Caco-2 (cell line): ENCODE measurements around the gene PRICKLE4. TPM values are rescaled to one million over a fixed set of nuclear protein-coding genes. Genes with fewer than 3 reads are reported as not detected.

ENCODE experiments used
- BruUV-seq: library from RNA; stranded (reverse); fragments of 400-500 nt; replicated peaks from 2 replicates; lab custom pipeline; 2021; lab: Mats Ljungman, UMichigan
- CTCF ChIA-PET: fragments of 300-600 bp; sonication (Branson Sonifier 250); formaldehyde crosslinking; loops from one replicate; lab custom pipeline; 2022; ENCODE audit warnings: antibody characterized with exemption; lab: Charles Lee
- POLR2A ChIA-PET: fragments of 300-600 bp; sonication (Branson Sonifier 250); formaldehyde crosslinking; loops from one replicate; lab custom pipeline; 2022; ENCODE audit warnings: antibody characterized with exemption; lab: Charles Lee
- DNase-seq, 2 experiments: peaks; one replicate each; pipeline versions ENCODE4 v3.0.0 to v3.0.0-alpha.2; 2020 to 2022
- H3K27me3 ChIP-seq: replicated peaks from 2 replicates; pipeline ENCODE4 v1.6.0; 2011; ENCODE audit warnings: low read length; ENCODE audit not compliant: control insufficient read depth, insufficient read depth
- H3K36me3 ChIP-seq: 2 replicates; pipeline ENCODE4 v1.5.1; 2011; ENCODE audit warnings: low read length; ENCODE audit not compliant: control insufficient read depth, insufficient read depth
- H3K4me1 ChIP-seq: fragments of 250-450 bp; sonication (Bioruptor Pico); 2 replicates; pipeline ENCODE4 v1.5.1; 2020; ENCODE audit warnings: mild to moderate bottlenecking
- H3K4me3 ChIP-seq: 2 replicates; pipeline ENCODE4 v1.5.1; 2011; ENCODE audit warnings: low read depth, mild to moderate bottlenecking, control low read depth, low read length
- H3K9me3 ChIP-seq: fragments of 250-450 bp; sonication (Bioruptor Pico); 2 replicates; pipeline ENCODE4 v1.5.1; 2020; ENCODE audit warnings: mild to moderate bottlenecking, moderate library complexity
- H3K27ac Mint-ChIP-seq: one replicate; pipeline ENCODE4 v1.8.0; 2022; ENCODE audit warnings: mixed read lengths; ENCODE audit not compliant: unreplicated experiment
- H3K27me3 Mint-ChIP-seq: one replicate; pipeline ENCODE4 v1.8.0; 2022; ENCODE audit warnings: mixed read lengths; ENCODE audit not compliant: insufficient read depth, unreplicated experiment
- H3K36me3 Mint-ChIP-seq: one replicate; pipeline ENCODE4 v1.8.0; 2022; ENCODE audit warnings: mild to moderate bottlenecking, mixed read lengths; ENCODE audit not compliant: insufficient read depth, unreplicated experiment
- H3K4me1 Mint-ChIP-seq: one replicate; pipeline ENCODE4 v1.8.0; 2022; ENCODE audit warnings: low read depth, mixed read lengths; ENCODE audit not compliant: unreplicated experiment
- H3K4me3 Mint-ChIP-seq: one replicate; pipeline ENCODE4 v1.8.0; 2022; ENCODE audit warnings: mild to moderate bottlenecking, moderate library complexity, mixed read lengths; ENCODE audit not compliant: unreplicated experiment
- H3K9me3 Mint-ChIP-seq: one replicate; pipeline ENCODE4 v1.8.0; 2022; ENCODE audit warnings: mixed read lengths; ENCODE audit not compliant: unreplicated experiment
- CTCF ChIP-seq, 2 experiments: fragments of 200-600 bp in 1 of 2; IDR thresholded peaks; 1 replicate in 1 of 2; 2 replicates in 1 of 2; pipeline versions ENCODE4 v1.5.1 to v1.8.0; 2011 to 2022; ENCODE audit warnings: antibody characterized with exemption in 1 of 2, control low read depth in 1 of 2, inconsistent platforms in 1 of 2, low read depth in 1 of 2, low read length in 1 of 2, mild to moderate bottlenecking in 1 of 2, moderate library complexity in 1 of 2; ENCODE audit not compliant: insufficient read depth in 1 of 2, severe bottlenecking in 1 of 2, unreplicated experiment in 1 of 2
- intact Hi-C: fragments of 100-400 bp; cut with micrococcal nuclease; formaldehyde crosslinking; loops from one replicate; pipeline ENCODE4 v1.10.0; 2022; ENCODE audit not compliant: unreplicated experiment
- total RNA-seq: library from RNA; stranded (reverse); gene quantifications from 2 replicates; pipeline ENCODE4 v1.2.3, GENCODE V29; 2022

PRICKLE4 gene
- total RNA-seq, 1 experiment from 2014 or later, result 2.8 TPM

- TF ChIP-seq CTCF (IDR thresholded peaks at IDR 0.05; ENCODE audit: insufficient read depth in 1 of 2, low read depth in 1 of 2, low read length in 1 of 2, severe bottlenecking in 1 of 2, unreplicated experiment in 1 of 2), result no peak
- no peaks in the 10 kb centered on the region for H3K27me3 ChIP-seq
- Mint-ChIP-seq H3K27ac (no peak overlapping the region), H3K4me1 (no peaks in the 10 kb centered on the region), H3K9me3 (no peaks in the 10 kb centered on the region), H3K27me3 (no peaks in the 10 kb centered on the region), H3K4me3 (no peak overlapping the region), H3K36me3 (peaks cover 9% of the 10 kb centered on the region)
- intact Hi-C loops, result no loop called here
- no peak overlapping the region for H3K4me3 ChIP-seq
- POLR2A ChIA-PET, result no interaction called here
- no peak for DNase-seq
- no peaks in the 10 kb centered on the region for H3K36me3 ChIP-seq
- no peaks in the 10 kb centered on the region for H3K9me3 ChIP-seq
- BruUV-seq, result no TSS peak
- CTCF ChIA-PET, result no interaction called here
- no peaks in the 10 kb centered on the region for H3K4me1 ChIP-seq
These were observed 32.9 kb downstream of the PRICKLE4 start for GRCh38 chr6:41813469-41813868.

- Mint-ChIP-seq H3K9me3 (no peaks in the 10 kb centered on the region), H3K36me3 (peaks cover 9% of the 10 kb centered on the region), H3K4me3 (no peak overlapping the region), H3K27me3 (no peaks in the 10 kb centered on the region), H3K27ac (no peak overlapping the region), H3K4me1 (no peaks in the 10 kb centered on the region)
- no peaks in the 10 kb centered on the region for H3K9me3 ChIP-seq
- H3K4me1 ChIP-seq, result no peaks in the 10 kb centered on the region
- BruUV-seq, result no TSS peak
- H3K4me3 ChIP-seq, result no peak overlapping the region
- no peak for TF ChIP-seq CTCF (IDR thresholded peaks at IDR 0.05; ENCODE audit: insufficient read depth in 1 of 2, low read depth in 1 of 2, low read length in 1 of 2, severe bottlenecking in 1 of 2, unreplicated experiment in 1 of 2)
- DNase-seq, result no peak
- ChIA-PET CTCF (no interaction called here), POLR2A (no interaction called here)
- intact Hi-C loops, result no loop called here
- H3K27me3 ChIP-seq, result no peaks in the 10 kb centered on the region
- no peaks in the 10 kb centered on the region for H3K36me3 ChIP-seq
These were observed 33.4 kb downstream of the PRICKLE4 start for GRCh38 chr6:41813956-41814355.

GRCh38 chr6:41814629-41815028 is 34.0 kb downstream of the PRICKLE4 start:
- CTCF ChIA-PET, result no interaction called here
- H3K4me3 Mint-ChIP-seq, result no peak overlapping the region
- DNase-seq, result no peak
- H3K9me3 Mint-ChIP-seq, result no peaks in the 10 kb centered on the region
- no peak for TF ChIP-seq CTCF (IDR thresholded peaks at IDR 0.05; ENCODE audit: insufficient read depth in 1 of 2, low read depth in 1 of 2, low read length in 1 of 2, severe bottlenecking in 1 of 2, unreplicated experiment in 1 of 2)
- H3K27me3 Mint-ChIP-seq, result no peaks in the 10 kb centered on the region
- no peaks in the 10 kb centered on the region for H3K4me1 Mint-ChIP-seq
- Histone ChIP-seq H3K9me3 (no peaks in the 10 kb centered on the region), H3K27me3 (no peaks in the 10 kb centered on the region), H3K4me1 (no peaks in the 10 kb centered on the region), H3K36me3 (no peaks in the 10 kb centered on the region), H3K4me3 (no peak overlapping the region)
- H3K27ac Mint-ChIP-seq, result no peak overlapping the region
- POLR2A ChIA-PET, result no interaction called here
- intact Hi-C loops, result no loop called here
- H3K36me3 Mint-ChIP-seq, result peaks cover 9% of the 10 kb centered on the region
- no TSS peak for BruUV-seq
